K562 (cell line): ENCODE results near the gene HK1. TPM values are rescaled to one million over a fixed set of nuclear protein-coding genes. Genes with fewer than 3 reads are reported as not detected.

Experiments used
- CREB3 ChIP-seq: fragments of 450-650 bp; conservative IDR thresholded peaks from 2 replicates; pipeline ENCODE4 v1.6.1; 2016; ENCODE audit warnings: missing genetic modification characterization, low read depth, mild to moderate bottlenecking, missing compliant biosample characterization, moderate library complexity
- HSF4 ChIP-seq: fragments of 250-450 bp; sonication (Bioruptor Pico); IDR thresholded peaks from 2 replicates; pipeline ENCODE4 v2.1.2; 2022; ENCODE audit warnings: mild to moderate bottlenecking, moderate library complexity, borderline replicate concordance
- MBD1 ChIP-seq: fragments of 250-450 bp; sonication (Bioruptor Pico); IDR thresholded peaks from 2 replicates; pipeline ENCODE4 v1.8.0; 2022; ENCODE audit warnings: inconsistent platforms
- PRPF4 ChIP-seq: fragments of 200-400 bp; formaldehyde crosslinking; IDR thresholded peaks from one replicate; pipeline ENCODE4 v1.6.1; 2017; ENCODE audit warnings: low read length, low read depth, mild to moderate bottlenecking; ENCODE audit not compliant: insufficient read depth, poor library complexity, severe bottlenecking
- RREB1 ChIP-seq: fragments of 250-450 bp; sonication (Bioruptor Pico); IDR thresholded peaks from 2 replicates; pipeline ENCODE4 v1.4.0; 2020
- SIX5 ChIP-seq, 2 experiments: IDR thresholded peaks; 2 replicates each; pipeline ENCODE4 v1.6.1; 2011; ENCODE audit warnings: low read length in 2 of 2, borderline replicate concordance in 1 of 2, low read depth in 1 of 2, mild to moderate bottlenecking in 1 of 2, moderate library complexity in 1 of 2; ENCODE audit not compliant: insufficient read depth in 1 of 2
- SP1 ChIP-seq: sonication (generic); formaldehyde crosslinking; IDR thresholded peaks from 2 replicates; pipeline ENCODE4 v1.8.1; 2022; ENCODE audit warnings: mild to moderate bottlenecking, missing genetic modification reagents
- SUPT5H ChIP-seq: fragments of 450-650 bp; IDR thresholded peaks from 2 replicates; pipeline ENCODE4 v1.6.1; 2016
- TCF3 ChIP-seq: sonication (generic); formaldehyde crosslinking; IDR thresholded peaks from 2 replicates; pipeline ENCODE4 v1.4.0; 2020; ENCODE audit warnings: mild to moderate bottlenecking, missing genetic modification reagents
- TSC22D4 ChIP-seq: fragments of 450-650 bp; IDR thresholded peaks from 2 replicates; pipeline ENCODE4 v1.6.1; 2016; ENCODE audit warnings: missing genetic modification characterization, missing biosample characterization, control low read depth
- ZFX ChIP-seq: sonication (generic); formaldehyde crosslinking; IDR thresholded peaks from 2 replicates; pipeline ENCODE4 v1.8.0; 2022; ENCODE audit warnings: mild to moderate bottlenecking, missing genetic modification reagents, moderate library complexity
- ZNF12 ChIP-seq: sonication (generic); formaldehyde crosslinking; IDR thresholded peaks from 2 replicates; pipeline ENCODE4 v1.4.0; 2020; ENCODE audit warnings: mild to moderate bottlenecking, missing genetic modification reagents
- ZNF133 ChIP-seq: fragments of 250-450 bp; sonication (Bioruptor Pico); IDR thresholded peaks from 2 replicates; pipeline ENCODE4 v1.4.0; 2020; ENCODE audit warnings: mild to moderate bottlenecking
- ZNF431 ChIP-seq: sonication (generic); formaldehyde crosslinking; IDR thresholded peaks from 2 replicates; pipeline ENCODE4 v1.8.0; 2022; ENCODE audit warnings: mild to moderate bottlenecking, missing genetic modification reagents
- ZNF77 ChIP-seq: fragments of 250-450 bp; sonication (Bioruptor Pico); IDR thresholded peaks from 2 replicates; pipeline ENCODE4 v1.5.0; 2020
- polyA plus RNA-seq, 8 experiments: library from polyadenylated mRNA; depleted of rRNA in 4 of 8; stranded (reverse) in 5 of 8; unstranded in 3 of 8; fragments of >200 nt; fragmentation: Nextera tagmentation in 2 of 8; fragmentation: Illumina TruSeq in 1 of 8; extraction: Ambion mirVana in 2 of 8; extraction: Trizol in 1 of 8; gene quantifications; 2 replicates each; pipeline versions ENCODE4 v1.2.1 to v1.2.3, GENCODE V29; 2011 to 2014; ENCODE audit warnings: inconsistent platforms in 1 of 8, missing spikeins in 1 of 8
- total RNA-seq, 7 experiments: library from RNA; depleted of rRNA in 6 of 7; stranded (reverse); fragments of >200 nt in 6 of 7; fragmentation: Illumina TruSeq in 2 of 7; extraction: Trizol in 2 of 7; gene quantifications; 2 replicates each; pipeline versions ENCODE4 v1.2.1 to v1.2.3, GENCODE V29; 2011 to 2021; ENCODE audit warnings: low replicate concordance in 1 of 7

HK1 gene
- total and polyA plus RNA-seq, 9 of the 15 experiments (the other 6 are each of a cell fraction or from before 2014, with no cell fraction given), result 29.2 to 444 (median 193) TPM

GRCh38 chr10:69408318-69409175 is 130.3 kb downstream of the HK1 start (continued):
- TF ChIP-seq RREB1 (CRISPR knock-in tag) (no peak), MBD1 (CRISPR knock-in tag) (no peak), SIX5 (IDR thresholded peaks at IDR 0.05; ENCODE audit: borderline replicate concordance in 1 of 2, insufficient read depth in 1 of 2, low read depth in 1 of 2, low read length in 2 of 2) (no peak), TSC22D4 (tag) (no peak), HSF4 (CRISPR knock-in tag) (no peak), ZNF12 (CRISPR knock-in tag) (no peak), SP1 (CRISPR knock-in tag) (peak; percentile 92), ZNF133 (CRISPR knock-in tag) (no peak), ZNF77 (no peak), TCF3 (CRISPR knock-in tag) (no peak), CREB3 (tag) (no peak), PRPF4 (no peak), ZFX (peak; percentile 42), ZNF431 (no peak), SUPT5H (peak; percentile 68)
